ENCODE results near the gene IGF1R. TPM values are rescaled to one million over a fixed set of nuclear protein-coding genes. Genes with fewer than 3 reads are reported as not detected.

IGF1R gene
- total and polyA plus RNA-seq, 2 donors (not counting 3 experiments of a cell fraction or from before 2014, with no cell fraction given): 16.1 to 59.1 TPM

DNA sequence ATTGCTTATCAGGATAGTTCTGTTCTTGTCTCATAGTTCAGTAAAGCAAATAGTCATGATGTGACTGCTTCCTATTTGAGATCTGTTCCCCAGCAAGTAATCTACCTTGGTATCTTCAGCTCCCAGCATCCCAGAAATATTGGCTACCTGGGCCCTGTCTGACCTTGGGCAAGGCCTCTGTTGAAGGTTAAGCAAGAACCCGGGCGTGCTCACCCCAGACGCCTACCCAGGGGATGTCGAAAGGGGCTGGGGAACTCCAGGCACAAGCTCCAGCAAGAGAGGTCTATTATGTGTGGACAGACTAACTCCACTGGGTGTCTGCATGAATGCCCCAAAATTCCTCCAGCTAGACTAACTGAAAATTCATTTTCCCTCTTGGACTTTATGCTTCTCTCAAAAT, 37.3 kb upstream of the IGF1R start:
- Histone ChIP-seq H3K9me1 (replicated peaks; ENCODE audit: control insufficient read depth, extremely low read depth, insufficient read depth, low read length) (no peaks in the 10 kb centered on the region), H3K79me2 (ENCODE audit: control insufficient read depth, insufficient read depth, low read length) (no peaks in the 10 kb centered on the region), H3K9me3 (replicated peaks; ENCODE audit: control insufficient read depth, insufficient read depth, low read length) (no peaks in the 10 kb centered on the region), H3K4me1 (ENCODE audit: control insufficient read depth, extremely low read depth, insufficient read depth, low read length) (no peaks in the 10 kb centered on the region), H3K4me3 (replicated peaks in 1 of 3; ENCODE audit: insufficient read depth in 1 of 3, low read depth in 1 of 3, low read length in 3 of 3) (no peak overlapping the region), H2AFZ (ENCODE audit: low read depth, low read length) (no peak overlapping the region), H3K27me3 (ENCODE audit: control insufficient read depth in 2 of 2, insufficient read depth in 2 of 2, low read length in 2 of 2) (no peaks in the 10 kb centered on the region), H3K36me3 (ENCODE audit: control insufficient read depth in 2 of 2, extremely low read depth in 1 of 2, insufficient read depth in 2 of 2, low read length in 2 of 2) (no peaks in the 10 kb centered on the region), H3K4me2 (ENCODE audit: insufficient read depth, low read length) (no peak overlapping the region), H3K27ac (ENCODE audit: insufficient read depth, low read depth, low read length) (no peak overlapping the region), H4K20me1 (replicated peaks; ENCODE audit: control insufficient read depth, extremely low read depth, insufficient read depth, low read length) (no peaks in the 10 kb centered on the region), H3K9ac (replicated peaks; ENCODE audit: extremely low read depth, insufficient read depth, low read length) (no peak overlapping the region)
- BruUV-seq (replicated peaks): no TSS peak
- dilution Hi-C loops (cut with MboI; ENCODE audit: extremely low pct_ligation_motif_present, low sequenced_read_pairs): no loop called here
- DNase-seq (ENCODE audit: low read depth, low spot score): no peak
- intact Hi-C loops (cut with micrococcal nuclease): no loop called here
- TF ChIP-seq FOS (IDR thresholded peaks at IDR 0.05; ENCODE audit: borderline replicate concordance, insufficient read depth, low read length): no peak
- TF ChIP-seq POLR2AphosphoS5 (IDR thresholded peaks at IDR 0.05; ENCODE audit: insufficient read depth, low read depth, low read length): no peak
- TF ChIP-seq, protein P1, sequence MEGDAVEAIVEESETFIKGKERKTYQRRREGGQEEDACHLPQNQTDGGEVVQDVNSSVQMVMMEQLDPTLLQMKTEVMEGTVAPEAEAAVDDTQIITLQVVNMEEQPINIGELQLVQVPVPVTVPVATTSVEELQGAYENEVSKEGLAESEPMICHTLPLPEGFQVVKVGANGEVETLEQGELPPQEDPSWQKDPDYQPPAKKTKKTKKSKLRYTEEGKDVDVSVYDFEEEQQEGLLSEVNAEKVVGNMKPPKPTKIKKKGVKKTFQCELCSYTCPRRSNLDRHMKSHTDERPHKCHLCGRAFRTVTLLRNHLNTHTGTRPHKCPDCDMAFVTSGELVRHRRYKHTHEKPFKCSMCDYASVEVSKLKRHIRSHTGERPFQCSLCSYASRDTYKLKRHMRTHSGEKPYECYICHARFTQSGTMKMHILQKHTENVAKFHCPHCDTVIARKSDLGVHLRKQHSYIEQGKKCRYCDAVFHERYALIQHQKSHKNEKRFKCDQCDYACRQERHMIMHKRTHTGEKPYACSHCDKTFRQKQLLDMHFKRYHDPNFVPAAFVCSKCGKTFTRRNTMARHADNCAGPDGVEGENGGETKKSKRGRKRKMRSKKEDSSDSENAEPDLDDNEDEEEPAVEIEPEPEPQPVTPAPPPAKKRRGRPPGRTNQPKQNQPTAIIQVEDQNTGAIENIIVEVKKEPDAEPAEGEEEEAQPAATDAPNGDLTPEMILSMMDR (IDR thresholded peaks at IDR 0.05; ENCODE audit: extremely low read depth in 1 of 2, insufficient read depth in 1 of 2, low read depth in 1 of 2, low read length in 2 of 2): no peak
- TF ChIP-seq POLR2A (IDR thresholded peaks at IDR 0.05; ENCODE audit: low read depth, low read length): no peak
- TF ChIP-seq JUN (IDR thresholded peaks at IDR 0.05; ENCODE audit: borderline replicate concordance, insufficient read depth, insufficient read length, low read depth): no peak
- no peak for TF ChIP-seq MYC (IDR thresholded peaks at IDR 0.05; ENCODE audit: low read depth, low read length)
- TF ChIP-seq, protein P2, sequence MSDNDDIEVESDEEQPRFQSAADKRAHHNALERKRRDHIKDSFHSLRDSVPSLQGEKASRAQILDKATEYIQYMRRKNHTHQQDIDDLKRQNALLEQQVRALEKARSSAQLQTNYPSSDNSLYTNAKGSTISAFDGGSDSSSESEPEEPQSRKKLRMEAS (IDR thresholded peaks at IDR 0.05; ENCODE audit: insufficient read depth, insufficient read length): no peak
- no peak for TF ChIP-seq GATA2 (IDR thresholded peaks at IDR 0.05; ENCODE audit: insufficient read depth, insufficient read length, low read depth, low read length)
- TF ChIP-seq EZH2 (IDR thresholded peaks at IDR 0.05; ENCODE audit: borderline replicate concordance, low read depth, low read length, severe bottlenecking): no peak
- CTCF ChIA-PET: interaction anchor here (1.0 to 1.3 kb wide), 2 partner anchors 23 to 43 kb away, joined by 3 to 5 read pairs; no protein-coding TSS in a partner anchor
- no peak for FAIRE-seq
- POLR2A ChIA-PET: no interaction called here
